ENCODE data around the gene PBX1. TPM values are rescaled to one million over a fixed set of nuclear protein-coding genes. Genes with fewer than 3 reads are reported as not detected.

Gene PBX1
- total RNA-seq, 3 donors from 2014 or later (not counting 1 experiment from before 2014, with no cell fraction given) = 0.54 to 3.5 (median 1.4) TPM

- no peak overlapping the region for H3K27ac Mint-ChIP-seq
- peaks cover 2 to 3% of the 10 kb centered on the region in 2 donors for H3K9me3 Mint-ChIP-seq
- 79% methylated on average over 3 of the region's 3 CpGs for WGBS (ENCODE audit: insufficient coverage)
- Histone ChIP-seq H3K27me3 (ENCODE audit: control insufficient read depth, insufficient read depth, low read length) (peaks cover 5% of the 10 kb centered on the region), H3K4me1 (ENCODE audit: control insufficient read depth, insufficient read depth, low read length) (no peaks in the 10 kb centered on the region), H3K27ac (ENCODE audit: low read length) (no peak overlapping the region), H3K9me3 (ENCODE audit: control insufficient read depth, insufficient read depth, low read length) (peaks cover 14% of the 10 kb centered on the region), H3K4me3 (ENCODE audit: low read length) (no peak overlapping the region), H3K36me3 (ENCODE audit: control insufficient read depth, insufficient read depth, low read length) (no peaks in the 10 kb centered on the region)
- peaks cover 37 to 60% of the 10 kb centered on the region in 2 donors for H3K27me3 Mint-ChIP-seq (ENCODE audit: low read depth in 2 of 2)
- no peak overlapping the region for H3K4me3 Mint-ChIP-seq
- H3K36me3 Mint-ChIP-seq = no peaks in the 10 kb centered on the region
- intact Hi-C loops (cut with micrococcal nuclease) = no loop called here
- DNase-seq = no peak
- H3K4me1 Mint-ChIP-seq = peaks cover 0 to 6% of the 10 kb centered on the region in 2 donors
- no peak for TF ChIP-seq CTCF (IDR thresholded peaks at IDR 0.05)
- ATAC-seq = no peak
Observed at GRCh38 chr1:164672588-164672987, 113.6 kb downstream of the PBX1 start.

- ATAC-seq (no peak), DNase-seq (no peak)
- H3K4me1 ChIP-seq (ENCODE audit: control insufficient read depth, insufficient read depth, low read length) = no peaks in the 10 kb centered on the region
- no peaks in the 10 kb centered on the region for H3K36me3 Mint-ChIP-seq
- peaks cover 34 to 53% of the 10 kb centered on the region in 2 donors for H3K27me3 Mint-ChIP-seq (ENCODE audit: low read depth in 2 of 2)
- H3K4me3 ChIP-seq (ENCODE audit: low read length) = no peak overlapping the region
- peak; percentile 12 for TF ChIP-seq CTCF (IDR thresholded peaks at IDR 0.05)
- H3K36me3 ChIP-seq (ENCODE audit: control insufficient read depth, insufficient read depth, low read length) = no peaks in the 10 kb centered on the region
- no peak overlapping the region for H3K4me3 Mint-ChIP-seq
- H3K9me3 Mint-ChIP-seq = peaks cover 2 to 3% of the 10 kb centered on the region in 2 donors
- H3K27ac ChIP-seq (ENCODE audit: low read length) = no peak overlapping the region
- no peak overlapping the region for H3K27ac Mint-ChIP-seq
- peaks cover 11% of the 10 kb centered on the region for H3K9me3 ChIP-seq (ENCODE audit: control insufficient read depth, insufficient read depth, low read length)
- WGBS (ENCODE audit: insufficient coverage) = 93% methylated on average over 14 of the region's 14 CpGs
- peaks cover 0 to 6% of the 10 kb centered on the region in 2 donors for H3K4me1 Mint-ChIP-seq
- H3K27me3 ChIP-seq (ENCODE audit: control insufficient read depth, insufficient read depth, low read length) = no peaks in the 10 kb centered on the region
- intact Hi-C loops (cut with micrococcal nuclease) = no loop called here
Observed at GRCh38 chr1:164673584-164674214, 114.7 kb downstream of the PBX1 start.

GRCh38 chr1:164675342-164675904 lies 116.4 kb downstream of the PBX1 start:
- no peak overlapping the region for H3K27ac ChIP-seq (ENCODE audit: low read length)
- TF ChIP-seq CTCF (IDR thresholded peaks at IDR 0.05) = no peak
- DNase-seq (no peak), ATAC-seq (no peak)
- no peaks in the 10 kb centered on the region for H3K4me1 ChIP-seq (ENCODE audit: control insufficient read depth, insufficient read depth, low read length)
- intact Hi-C loops (cut with micrococcal nuclease) = no loop called here
- H3K27ac Mint-ChIP-seq = no peak overlapping the region
- no peaks in the 10 kb centered on the region for H3K36me3 ChIP-seq (ENCODE audit: control insufficient read depth, insufficient read depth, low read length)
- no peaks in the 10 kb centered on the region for H3K9me3 ChIP-seq (ENCODE audit: control insufficient read depth, insufficient read depth, low read length)
- H3K4me3 ChIP-seq (ENCODE audit: low read length) = no peak overlapping the region
- no peaks in the 10 kb centered on the region for H3K27me3 ChIP-seq (ENCODE audit: control insufficient read depth, insufficient read depth, low read length)
- WGBS (ENCODE audit: insufficient coverage) = 99% methylated on average over 3 of the region's 4 CpGs
- H3K36me3 Mint-ChIP-seq = no peaks in the 10 kb centered on the region
- peaks cover 0 to 6% of the 10 kb centered on the region in 2 donors for H3K4me1 Mint-ChIP-seq
- H3K9me3 Mint-ChIP-seq = no peaks in the 10 kb centered on the region
- H3K4me3 Mint-ChIP-seq = no peak overlapping the region
- H3K27me3 Mint-ChIP-seq (ENCODE audit: low read depth in 2 of 2) = peaks cover 22 to 40% of the 10 kb centered on the region in 2 donors
